Endothelial cell of umbilical vein (primary cell): ENCODE measurements around the gene RPGRIP1. TPM values are rescaled to one million over a fixed set of nuclear protein-coding genes. Genes with fewer than 3 reads are reported as not detected.

ENCODE experiments used
- BruUV-seq: library from RNA; stranded (reverse); fragments of 400-500 nt; replicated peaks from 2 replicates; lab custom pipeline; 2021; lab: Mats Ljungman, UMichigan
- CTCF ChIA-PET: fragments of 300-600, 350-600 bp; sonication (Branson Sonifier 250); formaldehyde crosslinking; loops from one replicate; lab custom pipeline; 2021; ENCODE audit warnings: antibody characterized with exemption, inconsistent platforms; lab: Charles Lee
- POLR2A ChIA-PET: fragments of 300-600, 350-600 bp; sonication (Branson Sonifier 250); formaldehyde crosslinking; loops from one replicate; lab custom pipeline; 2021; ENCODE audit warnings: antibody characterized with exemption, inconsistent platforms; lab: Charles Lee
- DNase-seq: peaks from one replicate; pipeline ENCODE4 v3.0.0-alpha.2; 2011; ENCODE audit warnings: low read depth, low spot score
- FAIRE-seq: peaks from 2 replicates; lab custom pipeline; 2011; peaks lifted over from hg19 to GRCh38; lab: Jason Lieb, UNC
- H2AFZ ChIP-seq: 2 replicates; pipeline ENCODE4 v1.6.0; 2012; ENCODE audit warnings: low read depth, low read length, control low read depth, inconsistent platforms
- H3K27ac ChIP-seq: 2 replicates; pipeline ENCODE4 v1.5.1; 2011; ENCODE audit warnings: low read depth, mild to moderate bottlenecking, control low read depth, low read length, moderate library complexity; ENCODE audit not compliant: insufficient read depth
- H3K27me3 ChIP-seq, 2 experiments: 2 replicates each; pipeline versions ENCODE4 v1.6.0 to v1.6.1; 2011; ENCODE audit warnings: low read length in 2 of 2, mixed read lengths in 1 of 2; ENCODE audit not compliant: control insufficient read depth in 2 of 2, insufficient read depth in 2 of 2
- H3K36me3 ChIP-seq, 2 experiments: 2 replicates in 1 of 2; 3 replicates in 1 of 2; pipeline ENCODE4 v1.5.1; 2011; ENCODE audit warnings: low read length in 2 of 2, mild to moderate bottlenecking in 1 of 2, moderate library complexity in 1 of 2; ENCODE audit not compliant: control insufficient read depth in 2 of 2, insufficient read depth in 2 of 2; ENCODE audit errors: extremely low read depth in 1 of 2
- H3K4me1 ChIP-seq: 3 replicates; pipeline ENCODE4 v1.5.1; 2011; ENCODE audit warnings: mild to moderate bottlenecking, low read length; ENCODE audit not compliant: control insufficient read depth, insufficient read depth; ENCODE audit errors: extremely low read depth
- H3K4me2 ChIP-seq: 2 replicates; pipeline ENCODE4 v1.6.1; 2011; ENCODE audit warnings: low read length, control low read depth, mixed read lengths; ENCODE audit not compliant: insufficient read depth
- H3K4me3 ChIP-seq, 3 experiments: fragments of 200-600 bp in 1 of 3; sonication (generic), shearing (Covaris generic) in 1 of 3; replicated peaks in 1 of 3; 2 replicates each; pipeline ENCODE4 v1.5.1; 2011 to 2016; ENCODE audit warnings: control low read depth in 3 of 3, low read length in 3 of 3, mild to moderate bottlenecking in 2 of 3, inconsistent platforms in 1 of 3, low read depth in 1 of 3, moderate library complexity in 1 of 3; ENCODE audit not compliant: insufficient read depth in 1 of 3
- H3K79me2 ChIP-seq: 2 replicates; pipeline ENCODE4 v1.6.0; 2012; ENCODE audit warnings: low read length, inconsistent platforms; ENCODE audit not compliant: control insufficient read depth, insufficient read depth
- H3K9ac ChIP-seq: replicated peaks from 2 replicates; pipeline ENCODE3; 2011; ENCODE audit warnings: low read length, control low read depth; ENCODE audit not compliant: insufficient read depth; ENCODE audit errors: extremely low read depth
- H3K9me1 ChIP-seq: replicated peaks from 3 replicates; pipeline ENCODE4 v1.6.0; 2011; ENCODE audit warnings: mild to moderate bottlenecking, low read length; ENCODE audit not compliant: control insufficient read depth, insufficient read depth; ENCODE audit errors: extremely low read depth
- H3K9me3 ChIP-seq: replicated peaks from 2 replicates; pipeline ENCODE4 v1.5.1; 2012; ENCODE audit warnings: low read length, inconsistent platforms; ENCODE audit not compliant: control insufficient read depth, insufficient read depth
- H4K20me1 ChIP-seq: replicated peaks from 2 replicates; pipeline ENCODE3; 2011; ENCODE audit warnings: mild to moderate bottlenecking, low read length; ENCODE audit not compliant: control insufficient read depth, insufficient read depth; ENCODE audit errors: extremely low read depth
- EZH2 ChIP-seq: IDR thresholded peaks from 2 replicates; pipeline ENCODE4 v1.6.1; 2012; ENCODE audit warnings: borderline replicate concordance, low read depth, mild to moderate bottlenecking, moderate library complexity, low read length, inconsistent platforms; ENCODE audit not compliant: severe bottlenecking
- FOS ChIP-seq: IDR thresholded peaks from 2 replicates; pipeline ENCODE4 v1.6.1; 2011; ENCODE audit warnings: mild to moderate bottlenecking, low read length, moderate library complexity, borderline replicate concordance; ENCODE audit not compliant: insufficient read depth
- GATA2 ChIP-seq: IDR thresholded peaks from 2 replicates; pipeline ENCODE4 v1.7.0; 2011; ENCODE audit warnings: low read depth, mild to moderate bottlenecking, moderate library complexity, mixed read lengths, low read length; ENCODE audit not compliant: insufficient read length, insufficient read depth
- JUN ChIP-seq: IDR thresholded peaks from 2 replicates; pipeline ENCODE4 v1.6.1; 2011; ENCODE audit warnings: borderline replicate concordance, low read depth; ENCODE audit not compliant: insufficient read length, insufficient read depth
- MYC ChIP-seq: IDR thresholded peaks from one replicate; pipeline ENCODE4 v1.6.1; 2011; ENCODE audit warnings: mild to moderate bottlenecking, low read depth, low read length
- POLR2A ChIP-seq: IDR thresholded peaks from 2 replicates; pipeline ENCODE4 v1.6.1; 2012; ENCODE audit warnings: low read depth, mild to moderate bottlenecking, control low read depth, low read length
- POLR2AphosphoS5 ChIP-seq: IDR thresholded peaks from 2 replicates; pipeline ENCODE4 v1.6.1; 2012; ENCODE audit warnings: low read depth, mild to moderate bottlenecking, control low read depth, low read length, moderate library complexity; ENCODE audit not compliant: insufficient read depth
- dilution Hi-C: fragments of 300-500 bp; cut with MboI; formaldehyde crosslinking; loops from one replicate; pipeline ENCODE4 v1.15.0; 2019; ENCODE audit warnings: low sequenced_read_pairs; ENCODE audit not compliant: extremely low pct_ligation_motif_present
- intact Hi-C: fragments of 100-400 bp; cut with micrococcal nuclease; formaldehyde crosslinking; loops from one replicate; pipeline ENCODE4 v1.10.0; 2022
- polyA plus RNA-seq, 4 experiments: library from polyadenylated mRNA; depleted of rRNA in 3 of 4; stranded (reverse) in 3 of 4; unstranded in 1 of 4; fragments of >200 nt; gene quantifications; 2 replicates each; pipeline versions ENCODE4 v1.2.1 to v1.2.3, GENCODE V29; 2011 to 2012; ENCODE audit warnings: missing spikeins in 1 of 4
- total RNA-seq: library from RNA; stranded (reverse); gene quantifications from 2 replicates; pipeline ENCODE4 v1.2.3, GENCODE V29; 2021
- TF ChIP-seq, protein P1 (sequence below): IDR thresholded peaks from 2 replicates; pipeline ENCODE4 v1.6.1; 2011; ENCODE audit not compliant: insufficient read depth, insufficient read length
- TF ChIP-seq, protein P2 (sequence below), 2 donors: IDR thresholded peaks; 1 replicate in 1 of 2; 2 replicates in 1 of 2; pipeline ENCODE4 v1.5.1; 2011; ENCODE audit warnings: low read length in 2 of 2, mild to moderate bottlenecking in 2 of 2, moderate library complexity in 2 of 2, control low read depth in 1 of 2, inconsistent platforms in 1 of 2, low read depth in 1 of 2; ENCODE audit not compliant: insufficient read depth in 1 of 2; ENCODE audit errors: extremely low read depth in 1 of 2

Gene RPGRIP1
- total and polyA plus RNA-seq, 2 donors (not counting 3 experiments of a cell fraction or from before 2014, with no cell fraction given): not detected

DNA sequence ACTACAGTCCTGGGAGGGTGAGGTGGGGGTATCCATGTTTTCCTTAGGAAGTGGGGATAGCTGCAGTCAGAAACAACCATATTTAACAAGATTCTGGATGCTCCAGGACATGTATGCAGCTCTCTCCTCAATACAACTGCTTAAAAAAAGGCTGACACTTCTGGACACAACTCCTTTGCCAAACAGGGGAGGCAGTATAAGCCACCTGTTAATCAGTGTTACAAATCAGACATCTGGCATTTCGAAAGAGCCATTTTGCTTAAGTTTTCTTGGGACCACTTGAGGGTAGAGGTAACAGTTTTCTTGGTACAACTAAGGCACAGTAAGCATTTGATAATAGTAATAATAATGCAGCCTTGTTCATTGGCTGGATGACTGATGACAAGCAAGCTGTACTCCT is 47.1 kb downstream of the RPGRIP1 start:
- intact Hi-C loops: no loop called here
- H3K4me1 ChIP-seq: no peaks in the 10 kb centered on the region
- H4K20me1 ChIP-seq: no peaks in the 10 kb centered on the region
- CTCF ChIA-PET: no interaction called here
- dilution Hi-C loops: no loop called here
- H3K4me3 ChIP-seq: no peak overlapping the region
- peaks cover 4 to 6% of the 10 kb centered on the region in 2 experiments for H3K27me3 ChIP-seq
- FAIRE-seq: no peak
- no peaks in the 10 kb centered on the region for H3K79me2 ChIP-seq
- no peak for TF ChIP-seq GATA2
- no peak for TF ChIP-seq EZH2
- TF ChIP-seq, protein P1, sequence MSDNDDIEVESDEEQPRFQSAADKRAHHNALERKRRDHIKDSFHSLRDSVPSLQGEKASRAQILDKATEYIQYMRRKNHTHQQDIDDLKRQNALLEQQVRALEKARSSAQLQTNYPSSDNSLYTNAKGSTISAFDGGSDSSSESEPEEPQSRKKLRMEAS: no peak
- TF ChIP-seq, protein P2, sequence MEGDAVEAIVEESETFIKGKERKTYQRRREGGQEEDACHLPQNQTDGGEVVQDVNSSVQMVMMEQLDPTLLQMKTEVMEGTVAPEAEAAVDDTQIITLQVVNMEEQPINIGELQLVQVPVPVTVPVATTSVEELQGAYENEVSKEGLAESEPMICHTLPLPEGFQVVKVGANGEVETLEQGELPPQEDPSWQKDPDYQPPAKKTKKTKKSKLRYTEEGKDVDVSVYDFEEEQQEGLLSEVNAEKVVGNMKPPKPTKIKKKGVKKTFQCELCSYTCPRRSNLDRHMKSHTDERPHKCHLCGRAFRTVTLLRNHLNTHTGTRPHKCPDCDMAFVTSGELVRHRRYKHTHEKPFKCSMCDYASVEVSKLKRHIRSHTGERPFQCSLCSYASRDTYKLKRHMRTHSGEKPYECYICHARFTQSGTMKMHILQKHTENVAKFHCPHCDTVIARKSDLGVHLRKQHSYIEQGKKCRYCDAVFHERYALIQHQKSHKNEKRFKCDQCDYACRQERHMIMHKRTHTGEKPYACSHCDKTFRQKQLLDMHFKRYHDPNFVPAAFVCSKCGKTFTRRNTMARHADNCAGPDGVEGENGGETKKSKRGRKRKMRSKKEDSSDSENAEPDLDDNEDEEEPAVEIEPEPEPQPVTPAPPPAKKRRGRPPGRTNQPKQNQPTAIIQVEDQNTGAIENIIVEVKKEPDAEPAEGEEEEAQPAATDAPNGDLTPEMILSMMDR (IDR thresholded peaks at IDR 0.05; ENCODE audit: extremely low read depth in 1 of 2, insufficient read depth in 1 of 2, low read depth in 1 of 2, low read length in 2 of 2): no peak
- TF ChIP-seq JUN: no peak
- no peak for TF ChIP-seq POLR2A
- TF ChIP-seq MYC: no peak
- no peak for TF ChIP-seq FOS
- TF ChIP-seq POLR2AphosphoS5: no peak
- DNase-seq: no peak
- no peak overlapping the region for H3K9ac ChIP-seq
- BruUV-seq: no TSS peak
- no peak overlapping the region for H3K4me2 ChIP-seq
- POLR2A ChIA-PET: no interaction called here
- no peaks in the 10 kb centered on the region for H3K36me3 ChIP-seq
- no peak overlapping the region for H3K27ac ChIP-seq
- no peaks in the 10 kb centered on the region for H3K9me3 ChIP-seq
- no peaks in the 10 kb centered on the region for H3K9me1 ChIP-seq
- H2AFZ ChIP-seq: no peak overlapping the region

Other genes starting within 250 kb of the RPGRIP1 start
- gene TPPP2, start 249.9 kb upstream of the RPGRIP1 start, total RNA-seq: not detected in 2 replicates
- not detected in 2 replicates for gene TPPP2, start 249.9 kb upstream of the RPGRIP1 start, polyA plus RNA-seq
- not detected in 2 replicates for gene RNASE13, start 245.3 kb upstream of the RPGRIP1 start, total RNA-seq
- gene RNASE13, start 245.3 kb upstream of the RPGRIP1 start, polyA plus RNA-seq: not detected in 2 replicates
- gene RNASE7, start 237.7 kb upstream of the RPGRIP1 start, total RNA-seq: not detected in 2 replicates
- not detected in 2 replicates for gene RNASE7, start 237.7 kb upstream of the RPGRIP1 start, polyA plus RNA-seq
- gene RNASE8, start 222.3 kb upstream of the RPGRIP1 start, total RNA-seq: not detected in 2 replicates
- gene RNASE8, start 222.3 kb upstream of the RPGRIP1 start, polyA plus RNA-seq: not detected in 2 replicates
- gene ARHGEF40, start 209.8 kb upstream of the RPGRIP1 start, total RNA-seq: 1.9 and 2.6 TPM in 2 replicates
- 19.9 and 30.4 TPM in 2 replicates for gene ARHGEF40, start 209.8 kb upstream of the RPGRIP1 start, polyA plus RNA-seq
- 12.8 and 15.2 TPM in 2 replicates for gene ZNF219, start 181.4 kb upstream of the RPGRIP1 start, total RNA-seq
- gene ZNF219, start 181.4 kb upstream of the RPGRIP1 start, polyA plus RNA-seq: 13.2 and 21.2 TPM in 2 replicates
- gene TMEM253, start 179.0 kb upstream of the RPGRIP1 start, total RNA-seq: not detected in 2 replicates
- 0.14 and 0.25 TPM in 2 replicates for gene TMEM253, start 179.0 kb upstream of the RPGRIP1 start, polyA plus RNA-seq
- not detected in 2 replicates for gene OR5AU1, start 124.0 kb upstream of the RPGRIP1 start, total RNA-seq
- gene OR5AU1, start 124.0 kb upstream of the RPGRIP1 start, polyA plus RNA-seq: not detected in 2 replicates
- gene HNRNPC, start 10.6 kb upstream of the RPGRIP1 start, total RNA-seq: 611 and 674 TPM in 2 replicates
- gene HNRNPC, start 10.6 kb upstream of the RPGRIP1 start, polyA plus RNA-seq: 309 and 531 TPM in 2 replicates
- 94.2 and 100 TPM in 2 replicates for gene SUPT16H, start 103.9 kb downstream of the RPGRIP1 start, total RNA-seq
- gene SUPT16H, start 103.9 kb downstream of the RPGRIP1 start, polyA plus RNA-seq: 45.2 and 53.1 TPM in 2 replicates
- gene CHD8, start 176.0 kb downstream of the RPGRIP1 start, total RNA-seq: 86.7 and 94.3 TPM in 2 replicates
- 52.3 and 55.2 TPM in 2 replicates for gene CHD8, start 176.0 kb downstream of the RPGRIP1 start, polyA plus RNA-seq
- 29.1 and 30.6 TPM in 2 replicates for gene RAB2B, start 196.9 kb downstream of the RPGRIP1 start, total RNA-seq
- 26.8 and 27.9 TPM in 2 replicates for gene RAB2B, start 196.9 kb downstream of the RPGRIP1 start, polyA plus RNA-seq
- 63.2 and 67.4 TPM in 2 replicates for gene TOX4, start 197.1 kb downstream of the RPGRIP1 start, total RNA-seq
- 78.2 and 78.4 TPM in 2 replicates for gene TOX4, start 197.1 kb downstream of the RPGRIP1 start, polyA plus RNA-seq
- gene METTL3, start 231.3 kb downstream of the RPGRIP1 start, total RNA-seq: 63.1 and 65.0 TPM in 2 replicates
- 80.2 and 85.3 TPM in 2 replicates for gene METTL3, start 231.3 kb downstream of the RPGRIP1 start, polyA plus RNA-seq
- 4.6 and 6.8 TPM in 2 replicates for gene SALL2, start 246.3 kb downstream of the RPGRIP1 start, total RNA-seq
- gene SALL2, start 246.3 kb downstream of the RPGRIP1 start, polyA plus RNA-seq: 2.8 and 4.3 TPM in 2 replicates